SU-DHL-6 (cell line): ENCODE results near the gene SYCP1.

Experiments
- H2AFZ ChIP-seq: fragments of 200-600 bp; sonication (generic); 2 replicates; pipeline ENCODE4 v1.6.1; 2014; ENCODE audit warnings: low read depth, mild to moderate bottlenecking, moderate library complexity, mixed read lengths, antibody characterized with exemption, low read length; ENCODE audit not compliant: severe bottlenecking
- H3F3A ChIP-seq: fragments of 200-600 bp; shearing (Covaris generic); 2 replicates; pipeline ENCODE4 v1.6.0; 2016; ENCODE audit warnings: antibody characterized with exemption, mild to moderate bottlenecking; ENCODE audit not compliant: insufficient read depth
- H3K27ac ChIP-seq: fragments of 200-600 bp; sonication (generic); 2 replicates; pipeline ENCODE4 v1.5.1; 2016; ENCODE audit warnings: low read depth, mild to moderate bottlenecking, low read length, moderate library complexity, mixed read lengths
- H3K27me3 ChIP-seq: fragments of 200-600 bp; sonication (generic), shearing (Covaris generic); 2 replicates; pipeline ENCODE4 v1.6.0; 2014; ENCODE audit warnings: mild to moderate bottlenecking, low read length
- H3K36me3 ChIP-seq: fragments of 200-600 bp; sonication (generic); 2 replicates; pipeline ENCODE4 v1.6.1; 2014; ENCODE audit warnings: mild to moderate bottlenecking, low read length, mixed read lengths
- H3K4me2 ChIP-seq: fragments of 300-600, 200-600 bp; shearing (Covaris generic), sonication (generic); 2 replicates; pipeline ENCODE4 v1.6.0; 2014; ENCODE audit warnings: low read length, low read depth, mild to moderate bottlenecking; ENCODE audit not compliant: poor library complexity, severe bottlenecking
- H3K4me3 ChIP-seq: fragments of 200-600 bp; sonication (generic); 2 replicates; pipeline ENCODE4 v1.5.1; 2014; ENCODE audit warnings: antibody characterized with exemption, low read length, mild to moderate bottlenecking, mixed read lengths; ENCODE audit not compliant: insufficient read depth, poor library complexity, severe bottlenecking
- H3K79me2 ChIP-seq: fragments of 200-600 bp; sonication (generic); 2 replicates; pipeline ENCODE4 v1.6.1; 2014; ENCODE audit warnings: mild to moderate bottlenecking, low read length, moderate library complexity; ENCODE audit not compliant: insufficient read depth
- H3K9ac ChIP-seq: fragments of 200-600 bp; sonication (generic); 2 replicates; pipeline ENCODE4 v1.7.0; 2014; ENCODE audit warnings: mild to moderate bottlenecking, low read length
- H3K9me2 ChIP-seq: fragments of 200-600 bp; sonication (generic); replicated peaks from 2 replicates; pipeline ENCODE4 v1.6.1; 2014; ENCODE audit warnings: low read length; ENCODE audit not compliant: insufficient read depth
- H3K9me3 ChIP-seq: fragments of 200-600 bp; sonication (generic); 2 replicates; pipeline ENCODE4 v1.6.1; 2014; ENCODE audit warnings: low read length, mixed read lengths; ENCODE audit not compliant: insufficient read depth
- H4K20me1 ChIP-seq: fragments of 200-600 bp; sonication (generic); 2 replicates; pipeline ENCODE4 v1.6.1; 2014; ENCODE audit warnings: low read depth, mild to moderate bottlenecking, antibody characterized with exemption, low read length, moderate library complexity, mixed read lengths
- CTCF ChIP-seq: fragments of 200-600 bp; sonication (generic); IDR thresholded peaks from one replicate; pipeline ENCODE4 v1.5.1; 2017; ENCODE audit warnings: antibody characterized with exemption, mild to moderate bottlenecking, low read length, moderate library complexity; ENCODE audit not compliant: insufficient read depth, poor library complexity, severe bottlenecking
- EZH2phosphoT487 ChIP-seq: fragments of 200-600 bp; sonication (generic), shearing (Covaris generic); conservative IDR thresholded peaks from 2 replicates; pipeline ENCODE4 v1.6.1; 2018; ENCODE audit warnings: mild to moderate bottlenecking, antibody characterized with exemption, low read length, moderate library complexity, mixed read lengths

SYCP1 gene

DNA sequence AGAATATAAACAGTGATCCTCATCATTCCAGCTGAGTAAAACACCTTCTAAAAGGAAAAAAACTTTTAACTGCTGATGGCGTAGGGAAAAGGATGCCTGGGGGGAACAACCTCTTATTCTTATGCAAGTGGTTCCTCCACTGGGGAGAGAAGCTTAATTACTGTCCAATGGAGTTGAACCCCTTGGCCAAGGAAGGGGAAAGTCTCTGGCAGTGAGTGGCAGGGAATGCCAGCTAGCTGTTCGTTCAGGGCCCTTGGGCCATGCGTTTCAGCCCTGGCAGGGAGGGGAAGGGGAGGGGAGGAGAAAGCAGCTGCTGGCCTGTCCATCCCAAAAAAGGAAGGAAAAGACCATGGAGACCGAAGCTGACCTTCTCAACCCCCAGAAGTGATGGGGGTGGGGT, 22.6 kb upstream of the SYCP1 start:
- no peak for TF ChIP-seq CTCF
- no peak for TF ChIP-seq EZH2phosphoT487
- H3K27me3 ChIP-seq = no peaks in the 10 kb centered on the region
- no peak overlapping the region for H3K9ac ChIP-seq
- no peaks in the 10 kb centered on the region for H3K9me3 ChIP-seq
- H3K36me3 ChIP-seq = no peaks in the 10 kb centered on the region
- no peak overlapping the region for H3K4me3 ChIP-seq
- no peak overlapping the region for H2AFZ ChIP-seq
- H4K20me1 ChIP-seq = no peaks in the 10 kb centered on the region; the same call in 1 of the 2 replicates
- no peak overlapping the region for H3K27ac ChIP-seq
- H3K4me2 ChIP-seq = no peak overlapping the region
- H3F3A ChIP-seq = no peaks in the 10 kb centered on the region
- no peaks in the 10 kb centered on the region for H3K79me2 ChIP-seq
- H3K9me2 ChIP-seq = no peaks in the 10 kb centered on the region

- no peaks in the 10 kb centered on the region for H3F3A ChIP-seq
- H3K36me3 ChIP-seq = no peaks in the 10 kb centered on the region
- no peak overlapping the region for H3K9ac ChIP-seq
- H3K4me2 ChIP-seq = no peak overlapping the region
- H3K27ac ChIP-seq = no peak overlapping the region
- no peaks in the 10 kb centered on the region for H3K79me2 ChIP-seq
- H2AFZ ChIP-seq = no peak overlapping the region
- H3K9me3 ChIP-seq = no peaks in the 10 kb centered on the region
- no peaks in the 10 kb centered on the region; the same call in 1 of the 2 replicates for H4K20me1 ChIP-seq
- no peaks in the 10 kb centered on the region for H3K27me3 ChIP-seq
- no peak overlapping the region for H3K4me3 ChIP-seq
- TF ChIP-seq CTCF = no peak
- TF ChIP-seq EZH2phosphoT487 = no peak
- H3K9me2 ChIP-seq = no peaks in the 10 kb centered on the region
These were observed 21.2 kb upstream of the SYCP1 start for GRCh38 chr1:114833421-114833820.

- no peak overlapping the region for H3K4me2 ChIP-seq
- H3K36me3 ChIP-seq = no peaks in the 10 kb centered on the region
- no peak overlapping the region for H2AFZ ChIP-seq
- no peak overlapping the region for H3K9ac ChIP-seq
- no peak overlapping the region for H3K4me3 ChIP-seq
- H3K9me2 ChIP-seq = no peaks in the 10 kb centered on the region
- no peaks in the 10 kb centered on the region for H3K79me2 ChIP-seq
- TF ChIP-seq CTCF (no peak), EZH2phosphoT487 (no peak)
- no peaks in the 10 kb centered on the region for H3F3A ChIP-seq
- no peak overlapping the region for H3K27ac ChIP-seq
- no peaks in the 10 kb centered on the region for H3K9me3 ChIP-seq
- H3K27me3 ChIP-seq = no peaks in the 10 kb centered on the region
- H4K20me1 ChIP-seq = no peaks in the 10 kb centered on the region
These were observed 10.4 kb upstream of the SYCP1 start for GRCh38 chr1:114844270-114844669.
